Right lobe of liver (tissue), 4 donors: ENCODE measurements around the gene POU2F1.

Experiments used
- CTCF ChIP-seq, 4 donors: fragments of 200-600 bp in 3 of 4; fragments of 450-650 bp in 1 of 4; IDR thresholded peaks; one replicate each; pipeline versions ENCODE4 v1.5.1 to v1.8.0; 2016 to 2022; ENCODE audit warnings: antibody characterized with exemption in 4 of 4, mild to moderate bottlenecking in 2 of 4
- POLR2A ChIP-seq: fragments of 450-650 bp; IDR thresholded peaks from one replicate; pipeline ENCODE4 v1.6.1; 2017; ENCODE audit warnings: antibody characterized with exemption, mild to moderate bottlenecking
- donor health status: DM: no; HTN: no; CAD: no.
- donor health status: DM: no; HTN: no; CAD: no.
- donor health status: DM: no; HTN: yes; CAD: no.

DNA sequence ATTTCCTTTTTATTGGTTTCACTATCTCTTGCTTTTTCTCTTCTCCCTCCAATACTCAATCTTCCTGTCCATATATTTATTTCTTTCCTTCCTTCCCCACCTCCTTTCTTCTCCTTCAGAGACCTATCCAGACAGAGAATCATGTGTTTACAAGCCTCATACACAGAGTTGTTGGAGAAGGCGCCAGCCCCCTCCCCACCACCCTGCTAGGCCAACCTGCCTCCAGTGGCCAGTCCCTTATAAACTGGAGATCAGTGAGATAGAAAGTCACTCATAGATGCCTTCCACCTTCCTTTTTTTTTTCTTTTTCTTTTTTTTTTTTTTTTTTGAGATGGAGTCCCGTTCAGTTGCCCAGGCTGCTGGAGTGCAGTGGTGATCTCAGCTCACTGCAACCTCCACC is 244.3 kb downstream of the POU2F1 start:
- TF ChIP-seq CTCF (IDR thresholded peaks at IDR 0.05), result no peak
- no peak for TF ChIP-seq POLR2A
